GM18868 (cell line): ENCODE data around the gene CYLD.

Experiments used
- ATAC-seq: cut with Tn5 transposase; IDR thresholded peaks from one replicate; pipeline ENCODE4 v1.9.1; 2021; ENCODE audit warnings: mild to moderate bottlenecking, moderate library complexity; ENCODE audit not compliant: unreplicated experiment

Gene CYLD

DNA sequence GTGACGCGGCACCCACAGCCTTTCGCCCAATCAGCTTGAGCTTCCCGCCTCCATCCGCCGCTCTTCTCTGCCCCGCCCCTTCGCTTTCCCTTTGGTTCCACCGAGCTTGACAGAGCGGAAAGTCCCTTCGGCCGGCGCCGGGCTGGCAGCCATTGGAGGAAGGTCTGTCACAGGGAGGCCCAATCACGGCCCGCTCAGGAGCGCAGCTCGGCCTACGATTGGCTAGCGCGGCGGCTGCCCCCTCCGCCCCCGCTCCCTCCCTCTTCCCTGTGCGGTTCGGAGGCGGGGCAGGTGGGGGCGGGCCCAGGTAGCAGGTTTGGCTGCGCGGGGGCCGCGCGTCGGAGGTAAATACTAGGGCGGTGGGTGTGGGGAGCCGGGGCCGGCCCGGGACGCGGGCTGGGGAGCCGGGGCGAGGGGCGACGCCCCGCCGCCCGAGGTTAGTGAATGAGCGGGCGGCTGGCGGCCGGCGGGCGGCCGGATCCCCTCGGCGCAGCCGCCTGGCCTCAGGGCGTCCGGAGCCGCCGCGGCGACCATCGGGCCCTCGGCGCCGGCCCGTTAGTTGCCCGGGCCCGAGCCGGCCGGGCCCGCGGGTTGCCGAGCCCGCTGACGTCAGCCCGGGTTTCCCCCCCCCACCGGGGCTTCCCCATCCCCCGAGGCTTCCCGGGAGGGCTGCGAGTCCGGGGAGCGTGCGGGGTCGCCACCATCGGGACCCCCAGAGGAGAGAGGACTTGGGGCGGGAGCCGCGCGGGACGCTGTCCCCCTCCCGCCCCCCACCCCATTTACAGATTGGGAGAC lies at the start of gene CYLD:
CYLD (plus strand) TSS at position 306 of the 795 bp plus-strand sequence. CDS start 7,613 bp downstream, outside the sequence.
- peak; percentile 88 for ATAC-seq

DNA sequence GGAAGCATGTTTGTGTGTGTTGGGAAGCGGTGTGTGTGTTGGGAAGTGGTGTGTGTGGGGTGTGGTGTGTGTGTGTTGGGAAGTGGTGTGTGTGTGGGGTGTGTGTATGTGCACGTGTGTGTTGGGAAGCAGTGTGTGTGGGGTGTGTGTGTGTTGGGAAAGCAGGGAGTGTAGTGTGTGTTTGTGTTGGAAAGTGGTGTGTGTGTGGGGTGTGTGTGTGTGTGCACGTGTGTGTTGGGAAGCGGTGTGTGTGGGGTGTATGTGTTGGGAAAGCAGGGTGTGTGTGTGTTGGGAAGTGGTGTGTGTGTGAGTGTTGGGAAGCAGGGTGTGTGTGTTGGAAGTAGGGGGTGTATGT lies 49.3 kb upstream of the CYLD start:
- ATAC-seq, result no peak

GRCh38 chr16:50692999-50693781 lies 48.7 kb upstream of the CYLD start, which contains the start of gene NOD2:
Gene NOD2 (plus strand): TSS chr16:50693606. CDS start chr16:50699496, 5,890 bp downstream.
- no peak for ATAC-seq

DNA sequence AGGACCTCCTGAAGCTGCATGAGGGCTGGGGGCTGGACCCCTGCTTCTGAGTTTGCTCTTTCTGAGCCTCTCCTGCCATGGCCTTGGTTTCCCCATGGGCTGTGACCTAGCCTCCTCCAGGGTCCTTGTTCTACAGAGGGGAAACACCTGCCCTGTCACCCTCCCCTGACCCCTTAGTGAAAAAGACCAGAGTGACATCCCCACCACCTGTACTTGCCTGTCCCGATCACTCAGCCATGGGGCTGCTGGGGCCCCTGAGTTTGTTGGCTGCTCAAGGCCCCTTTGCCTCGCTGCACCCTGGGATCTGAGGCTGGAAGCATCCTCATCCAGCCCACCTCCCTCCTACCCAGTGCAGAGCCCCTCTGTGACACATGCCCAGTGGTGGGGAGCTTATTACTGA lies 47.7 kb upstream of the CYLD start:
- no peak for ATAC-seq

GRCh38 chr16:50695017-50696000 lies 46.6 kb upstream of the CYLD start:
- no peak for ATAC-seq

- no peak for ATAC-seq
These were observed 45.8 kb upstream of the CYLD start for GRCh38 chr16:50696126-50696525.

DNA sequence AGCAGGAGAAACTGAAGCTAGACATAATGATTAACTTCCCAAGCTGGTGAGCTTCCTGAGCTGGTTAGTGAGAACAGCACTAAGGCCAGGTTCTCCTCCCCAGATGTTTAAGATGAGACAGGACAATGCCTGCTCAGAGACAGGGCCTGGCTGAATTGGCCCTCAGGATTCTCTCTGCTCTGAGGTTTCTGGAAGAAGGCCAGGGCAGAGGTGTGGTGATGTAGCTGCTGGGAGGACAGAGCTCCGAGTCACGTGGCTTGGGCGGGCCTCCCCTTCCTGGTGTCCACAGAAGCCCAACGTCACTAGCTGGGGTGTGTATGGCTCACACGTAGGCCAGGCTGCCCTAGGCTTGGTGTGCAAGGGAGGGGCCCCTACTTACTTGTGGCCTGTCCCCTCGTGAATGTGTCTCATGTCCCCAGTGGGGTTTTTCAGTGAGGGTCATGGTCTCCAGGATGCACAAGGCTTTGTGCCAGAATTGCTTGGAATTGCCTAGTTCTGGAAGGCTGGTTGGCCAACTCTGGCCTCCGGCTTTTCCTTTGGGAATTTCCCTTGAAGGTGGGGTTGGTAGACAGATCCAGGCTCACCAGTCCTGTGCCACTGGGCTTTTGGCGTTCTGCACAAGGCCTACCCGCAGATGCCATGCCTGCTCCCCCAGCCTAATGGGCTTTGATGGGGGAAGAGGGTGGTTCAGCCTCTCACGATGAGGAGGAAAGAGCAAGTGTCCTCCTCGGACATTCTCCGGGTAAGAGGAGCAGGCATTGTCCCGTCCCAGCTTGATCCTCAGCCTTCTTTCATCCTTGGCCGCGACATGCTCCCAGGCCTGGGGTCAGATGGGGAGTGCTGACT lies 45.1 kb upstream of the CYLD start:
- ATAC-seq, result peak; percentile 60

- no peak for ATAC-seq
These were observed 44.5 kb upstream of the CYLD start for GRCh38 chr16:50697421-50697715.

GRCh38 chr16:50697881-50698767 lies 43.8 kb upstream of the CYLD start:
- ATAC-seq, result peak; percentile 52

GRCh38 chr16:50699326-50700159 lies 42.3 kb upstream of the CYLD start:
- ATAC-seq, result no peak

- ATAC-seq, result no peak
These were observed 39.2 kb upstream of the CYLD start for GRCh38 chr16:50702725-50703124.

GRCh38 chr16:50704245-50704644 lies 37.6 kb upstream of the CYLD start:
- ATAC-seq, result no peak

DNA sequence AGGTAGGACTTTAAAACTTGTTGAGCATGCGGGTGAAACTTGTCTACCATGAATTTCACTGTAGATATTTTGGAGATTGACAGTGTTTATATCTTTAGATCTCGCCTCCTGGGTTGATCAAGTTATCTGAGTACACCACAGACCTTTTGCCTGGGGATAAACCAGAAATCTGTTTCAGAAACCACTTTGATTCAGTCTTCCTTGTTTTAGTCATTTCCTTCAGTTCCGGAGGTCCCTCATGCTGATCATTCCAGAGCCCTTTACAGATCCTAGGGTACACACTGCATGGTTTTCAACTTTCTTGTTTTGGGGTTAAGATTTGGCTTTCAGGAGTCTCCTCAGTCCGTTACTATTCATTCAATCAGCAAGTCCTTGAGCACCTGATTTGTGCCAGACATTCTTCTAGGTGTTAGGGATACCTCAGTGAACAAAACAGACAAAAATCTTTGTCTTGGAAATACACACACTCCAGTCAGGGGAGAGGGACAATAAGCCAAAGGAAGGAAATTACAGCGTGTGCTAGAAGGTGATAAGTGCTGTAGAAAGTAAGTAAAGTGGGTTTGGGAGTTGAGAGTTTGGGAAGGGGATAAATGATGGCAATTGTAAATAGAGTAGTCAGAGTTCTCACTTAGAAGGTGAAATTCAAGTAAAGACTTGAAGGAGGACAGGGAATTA lies 36.3 kb upstream of the CYLD start:
- no peak for ATAC-seq

DNA sequence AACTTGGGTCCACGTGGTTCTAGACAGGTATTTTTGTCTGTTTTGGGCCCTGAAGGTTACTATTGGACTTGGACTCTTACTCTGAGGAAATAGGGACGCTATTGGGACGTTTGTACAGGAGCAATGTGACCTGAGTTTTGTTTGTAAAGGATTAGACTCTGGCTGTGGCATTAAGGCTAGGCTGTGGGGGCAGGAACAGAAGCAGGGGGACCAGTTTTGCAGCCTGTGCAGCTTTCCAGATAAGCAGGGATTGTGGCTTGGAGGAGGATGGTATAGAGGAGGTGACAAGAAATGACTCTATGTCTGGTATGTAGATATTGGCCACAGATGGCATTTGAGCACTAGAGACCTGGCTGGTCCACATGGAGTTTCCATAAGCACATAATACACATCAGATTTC lies 35.6 kb upstream of the CYLD start:
- ATAC-seq, result no peak

DNA sequence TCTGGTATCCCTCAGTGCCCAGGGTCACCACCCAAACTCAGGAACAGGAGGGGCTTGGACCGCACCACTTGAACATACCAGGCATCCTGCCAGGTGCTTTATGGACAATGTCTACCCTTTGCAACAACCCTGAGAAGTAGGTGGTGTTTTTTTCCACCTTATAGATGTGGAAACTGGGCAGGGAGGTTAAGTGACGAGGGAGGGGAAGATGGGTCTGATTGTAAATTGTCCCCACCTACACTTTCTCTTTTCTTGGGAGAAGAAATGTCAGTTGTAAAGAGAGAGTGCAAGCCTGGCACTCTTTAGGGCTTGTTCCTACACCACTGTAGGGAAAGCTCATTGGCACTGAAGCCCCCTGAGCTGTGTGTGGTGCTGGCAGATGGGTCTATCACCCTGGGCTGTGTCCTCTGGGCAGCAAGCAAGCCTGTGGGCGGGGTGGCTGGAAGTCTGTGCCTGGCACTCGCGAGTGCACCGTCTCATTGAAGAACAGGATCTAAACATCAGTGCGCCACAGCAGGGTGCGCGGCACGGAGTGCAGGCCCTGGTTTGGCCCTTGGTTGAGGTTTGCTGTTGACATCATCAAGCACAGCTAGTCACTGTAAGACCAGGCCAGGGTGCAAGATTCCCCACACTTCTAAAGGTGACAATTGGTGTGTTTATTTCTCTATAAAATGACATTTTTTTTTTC lies 33.4 kb upstream of the CYLD start:
- ATAC-seq, result no peak

DNA sequence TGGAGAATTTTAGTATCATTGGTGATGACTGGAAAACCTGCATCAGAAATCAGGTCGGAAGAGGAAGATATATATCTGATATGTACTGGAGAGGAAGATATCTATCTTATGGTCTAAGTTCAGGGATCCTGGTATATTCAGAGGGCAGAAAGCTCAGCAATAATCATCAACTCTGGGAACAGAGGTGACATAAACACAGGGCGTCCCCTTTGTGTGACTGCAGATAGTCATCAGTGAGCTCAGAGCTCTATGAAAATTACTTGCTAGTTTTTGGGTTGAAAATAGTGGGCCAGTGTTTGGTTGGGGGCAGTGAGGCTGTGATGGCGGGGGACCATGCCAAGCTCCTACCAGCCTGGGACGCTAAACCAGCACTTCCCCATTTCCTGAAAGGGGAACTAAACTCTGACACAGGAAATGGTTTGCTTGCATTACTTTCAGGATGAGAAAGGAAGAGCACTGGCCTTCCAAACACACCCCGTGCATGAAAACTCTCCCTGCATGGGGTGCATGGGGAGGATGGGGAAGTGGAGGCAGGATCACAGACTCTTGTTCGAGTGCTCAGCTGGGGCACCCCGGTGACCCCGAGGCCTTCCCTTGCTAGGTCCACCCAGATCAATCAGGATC lies 32.7 kb upstream of the CYLD start:
- ATAC-seq, result peak; percentile 65

DNA sequence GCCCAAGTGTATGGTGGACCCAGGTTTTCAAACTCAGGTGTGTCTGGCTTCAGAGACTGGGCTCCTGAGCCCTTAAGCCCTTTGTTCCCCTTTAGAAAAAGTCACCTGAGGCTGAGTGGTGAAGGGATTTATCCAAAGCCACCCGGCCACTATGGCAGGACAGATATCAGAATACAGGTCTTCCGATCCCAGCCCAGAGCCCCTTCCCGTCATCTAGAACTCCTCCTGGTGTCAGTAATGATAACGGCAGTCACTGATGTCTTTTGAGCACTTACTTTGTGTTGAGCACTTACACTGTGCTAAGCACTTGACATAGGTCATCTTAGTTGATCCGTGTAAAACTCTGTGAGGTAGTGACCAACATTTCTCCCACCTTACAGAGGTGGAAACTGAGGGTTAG lies 31.9 kb upstream of the CYLD start:
- ATAC-seq, result no peak
